Prostate gland (tissue), 2 donors: ENCODE data around the gene SAMD5.

ENCODE experiments used
- POLR2A ChIP-seq: fragments of 450-650 bp; IDR thresholded peaks from one replicate; pipeline ENCODE4 v1.6.1; 2016; ENCODE audit warnings: antibody characterized with exemption, mild to moderate bottlenecking
- POLR2AphosphoS5 ChIP-seq: sonication (generic); formaldehyde crosslinking; IDR thresholded peaks from one replicate; pipeline ENCODE4 v1.6.1; 2017; ENCODE audit warnings: antibody characterized with exemption
- TF ChIP-seq, protein P1 (sequence below), 4 experiments: fragments of 200-600 bp in 2 of 4; fragments of 450-650 bp in 2 of 4; sonication (generic) in 2 of 4; IDR thresholded peaks; 1 replicate in 3 of 4; 2 replicates in 1 of 4; pipeline ENCODE4 v1.5.1; 2016 to 2019; ENCODE audit warnings: antibody characterized with exemption in 4 of 4, mild to moderate bottlenecking in 2 of 4, moderate library complexity in 2 of 4

DNA sequence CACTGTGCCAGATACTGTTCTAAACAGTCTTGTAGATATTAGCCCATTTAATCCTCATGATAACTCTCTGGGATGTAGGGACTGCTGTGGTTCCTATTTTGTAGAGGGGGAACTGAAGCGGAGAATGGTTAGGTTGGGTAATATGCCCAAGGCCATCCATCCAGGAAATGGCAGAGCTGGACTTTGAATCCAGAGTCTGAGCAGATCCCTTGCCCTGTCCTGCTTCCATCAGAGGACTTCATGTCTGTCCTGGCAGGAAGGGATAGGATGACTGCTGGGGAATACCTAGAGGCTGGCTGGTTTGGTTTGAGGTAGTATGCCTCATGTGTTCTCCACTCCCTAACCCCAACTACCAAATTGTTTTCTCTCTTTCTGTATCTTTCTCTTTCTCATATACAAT is 44.6 kb downstream of the SAMD5 start:
- TF ChIP-seq, protein P1, sequence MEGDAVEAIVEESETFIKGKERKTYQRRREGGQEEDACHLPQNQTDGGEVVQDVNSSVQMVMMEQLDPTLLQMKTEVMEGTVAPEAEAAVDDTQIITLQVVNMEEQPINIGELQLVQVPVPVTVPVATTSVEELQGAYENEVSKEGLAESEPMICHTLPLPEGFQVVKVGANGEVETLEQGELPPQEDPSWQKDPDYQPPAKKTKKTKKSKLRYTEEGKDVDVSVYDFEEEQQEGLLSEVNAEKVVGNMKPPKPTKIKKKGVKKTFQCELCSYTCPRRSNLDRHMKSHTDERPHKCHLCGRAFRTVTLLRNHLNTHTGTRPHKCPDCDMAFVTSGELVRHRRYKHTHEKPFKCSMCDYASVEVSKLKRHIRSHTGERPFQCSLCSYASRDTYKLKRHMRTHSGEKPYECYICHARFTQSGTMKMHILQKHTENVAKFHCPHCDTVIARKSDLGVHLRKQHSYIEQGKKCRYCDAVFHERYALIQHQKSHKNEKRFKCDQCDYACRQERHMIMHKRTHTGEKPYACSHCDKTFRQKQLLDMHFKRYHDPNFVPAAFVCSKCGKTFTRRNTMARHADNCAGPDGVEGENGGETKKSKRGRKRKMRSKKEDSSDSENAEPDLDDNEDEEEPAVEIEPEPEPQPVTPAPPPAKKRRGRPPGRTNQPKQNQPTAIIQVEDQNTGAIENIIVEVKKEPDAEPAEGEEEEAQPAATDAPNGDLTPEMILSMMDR (IDR thresholded peaks at IDR 0.05), result no peak
- no peak for TF ChIP-seq POLR2AphosphoS5
- no peak for TF ChIP-seq POLR2A
